IPS-18c (cell line): Measurements from ENCODE around the gene PDLIM1.
A peak's percentile ranks its signal among the peaks of the same experiment; 100 is the strongest.
"Not testable (repeated sequence)": the region's sequence is repeated elsewhere in the genome, so short reads cannot be mapped to it uniquely, and the experiment has no call there.

ENCODE experiments used
- H3K4me3 ChIP-seq: 2 replicates; pipeline ENCODE4 v1.7.0; 2013; ENCODE audit warnings: low read depth, mild to moderate bottlenecking, low read length, moderate library complexity; ENCODE audit not compliant: insufficient read depth
- H3K9me3 ChIP-seq: one replicate; pipeline ENCODE4 v1.6.1; 2013; ENCODE audit warnings: mild to moderate bottlenecking, low read length, moderate library complexity; ENCODE audit not compliant: control insufficient read depth, insufficient read depth

PDLIM1 gene

DNA sequence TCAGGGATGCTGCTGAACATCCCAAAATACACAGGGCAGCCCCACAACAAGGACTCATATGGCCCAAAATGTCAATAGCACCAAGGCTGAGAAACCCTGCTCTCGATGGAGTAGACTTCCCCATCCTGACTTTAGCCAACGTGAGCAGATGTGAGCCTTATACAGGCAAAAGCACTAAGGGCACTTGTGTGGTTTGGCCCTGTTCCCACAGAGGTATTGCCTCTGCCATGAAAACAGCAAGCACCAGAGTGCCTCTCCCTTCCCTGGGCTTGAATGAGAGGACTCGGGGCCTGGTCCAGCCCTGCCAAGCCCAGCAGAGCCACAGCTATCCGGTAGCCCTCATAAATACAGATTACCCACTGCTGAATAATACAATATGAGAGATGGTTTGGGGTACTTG, 49.3 kb downstream of the PDLIM1 start:
- no peaks in the 10 kb centered on the region for H3K9me3 ChIP-seq
- H3K4me3 ChIP-seq = no peak overlapping the region

DNA sequence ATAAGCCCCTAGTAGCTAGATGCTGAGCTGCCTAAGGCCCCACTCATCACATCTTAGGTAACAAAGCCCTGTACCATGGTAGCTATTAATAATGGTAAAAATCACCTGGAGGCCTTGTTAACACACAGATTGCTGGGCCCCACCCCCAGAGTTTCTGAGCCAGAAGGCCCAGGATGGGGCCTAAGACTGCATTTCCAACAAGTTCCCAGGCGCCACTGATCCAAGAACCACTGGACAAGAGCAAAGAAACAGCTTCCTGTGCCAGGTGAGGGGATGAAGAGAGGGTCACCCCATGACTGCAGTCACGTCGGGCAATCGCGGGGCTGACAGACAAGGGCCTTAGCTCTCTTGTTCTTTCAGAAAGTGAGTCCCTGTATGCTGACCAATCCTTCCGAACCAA, 50.0 kb downstream of the PDLIM1 start:
- Histone ChIP-seq H3K4me3 (no peak overlapping the region), H3K9me3 (no peaks in the 10 kb centered on the region)

DNA sequence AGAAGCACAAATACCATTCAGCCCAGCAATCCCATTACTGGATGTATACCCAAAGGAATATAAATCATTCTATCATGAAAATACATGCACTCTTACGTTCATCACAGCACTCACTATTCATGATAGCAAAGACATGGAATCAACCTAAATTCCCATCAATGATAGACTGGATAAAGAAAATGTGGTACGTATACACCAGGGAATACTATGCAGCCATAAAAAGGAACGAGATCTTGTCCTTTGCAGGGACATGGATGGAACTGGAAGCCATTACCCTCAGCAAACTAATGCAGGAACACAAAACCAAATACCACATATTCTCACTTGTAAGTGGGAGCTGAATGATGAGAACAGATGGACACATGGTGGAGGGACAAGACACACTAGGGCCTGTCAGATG, 50.7 kb downstream of the PDLIM1 start:
- not testable (repeated sequence) for H3K4me3 ChIP-seq, H3K9me3 ChIP-seq

GRCh38 chr10:95237376-95238170, 53.2 kb downstream of the PDLIM1 start:
- H3K4me3 ChIP-seq = no peak overlapping the region
- no peaks in the 10 kb centered on the region for H3K9me3 ChIP-seq

- H3K4me3 ChIP-seq = no peak overlapping the region
- H3K9me3 ChIP-seq = no peaks in the 10 kb centered on the region
These were observed 54.5 kb downstream of the PDLIM1 start for GRCh38 chr10:95236068-95236903.

DNA sequence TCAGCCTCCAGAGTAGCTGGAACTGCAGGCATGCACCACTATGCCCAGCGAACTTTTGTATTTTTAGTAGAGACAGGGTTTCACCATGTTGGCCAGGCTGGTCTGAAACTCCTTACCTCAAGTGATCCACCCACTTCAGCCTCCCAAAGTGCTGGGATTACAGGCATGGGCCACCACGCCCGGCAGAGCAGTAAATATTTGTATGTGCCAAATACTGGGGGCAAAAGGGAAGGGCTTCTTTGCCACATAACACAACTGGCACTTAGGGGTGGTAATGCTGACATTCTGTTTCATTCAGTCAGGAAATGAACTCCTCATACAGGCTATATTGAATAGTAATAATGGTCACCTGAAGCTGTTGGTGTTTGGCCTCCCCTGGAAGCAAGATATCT, 55.1 kb downstream of the PDLIM1 start:
- Histone ChIP-seq H3K9me3 (no peaks in the 10 kb centered on the region), H3K4me3 (no peak overlapping the region)

GRCh38 chr10:95234951-95235350, 55.9 kb downstream of the PDLIM1 start:
- no peak overlapping the region for H3K4me3 ChIP-seq
- H3K9me3 ChIP-seq = no peaks in the 10 kb centered on the region

DNA sequence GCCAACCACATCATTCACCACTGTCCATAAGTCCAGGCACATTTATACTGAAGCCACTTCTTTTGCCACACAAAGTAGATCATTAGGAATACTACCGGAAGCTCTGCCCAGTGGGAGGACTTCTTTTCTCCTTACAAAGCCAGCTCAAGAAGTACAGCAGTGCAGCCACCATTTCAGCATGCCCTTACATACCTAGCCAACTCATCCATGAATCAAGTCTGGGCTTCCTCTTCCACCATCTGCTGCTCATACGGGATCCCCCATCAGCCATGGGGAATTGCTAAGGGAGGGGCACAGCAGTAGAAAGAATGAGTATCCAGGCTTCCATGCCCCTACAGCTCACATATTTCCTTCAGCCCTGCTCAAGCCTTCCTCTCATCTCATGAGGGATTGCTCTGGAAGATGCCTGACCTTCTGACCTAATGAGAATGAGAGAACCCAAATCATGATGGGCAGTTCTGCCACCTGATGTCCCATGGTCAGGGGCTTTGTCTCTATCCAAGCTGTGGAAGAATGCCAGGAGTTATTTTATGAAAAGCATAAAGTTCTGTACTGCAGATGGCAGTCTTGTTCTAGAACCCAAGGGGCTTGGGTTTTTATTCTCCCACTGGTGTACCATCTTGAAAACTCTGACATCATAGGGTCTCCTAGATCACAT, 57.3 kb downstream of the PDLIM1 start:
- Histone ChIP-seq H3K9me3 (no peaks in the 10 kb centered on the region), H3K4me3 (no peak overlapping the region)

DNA sequence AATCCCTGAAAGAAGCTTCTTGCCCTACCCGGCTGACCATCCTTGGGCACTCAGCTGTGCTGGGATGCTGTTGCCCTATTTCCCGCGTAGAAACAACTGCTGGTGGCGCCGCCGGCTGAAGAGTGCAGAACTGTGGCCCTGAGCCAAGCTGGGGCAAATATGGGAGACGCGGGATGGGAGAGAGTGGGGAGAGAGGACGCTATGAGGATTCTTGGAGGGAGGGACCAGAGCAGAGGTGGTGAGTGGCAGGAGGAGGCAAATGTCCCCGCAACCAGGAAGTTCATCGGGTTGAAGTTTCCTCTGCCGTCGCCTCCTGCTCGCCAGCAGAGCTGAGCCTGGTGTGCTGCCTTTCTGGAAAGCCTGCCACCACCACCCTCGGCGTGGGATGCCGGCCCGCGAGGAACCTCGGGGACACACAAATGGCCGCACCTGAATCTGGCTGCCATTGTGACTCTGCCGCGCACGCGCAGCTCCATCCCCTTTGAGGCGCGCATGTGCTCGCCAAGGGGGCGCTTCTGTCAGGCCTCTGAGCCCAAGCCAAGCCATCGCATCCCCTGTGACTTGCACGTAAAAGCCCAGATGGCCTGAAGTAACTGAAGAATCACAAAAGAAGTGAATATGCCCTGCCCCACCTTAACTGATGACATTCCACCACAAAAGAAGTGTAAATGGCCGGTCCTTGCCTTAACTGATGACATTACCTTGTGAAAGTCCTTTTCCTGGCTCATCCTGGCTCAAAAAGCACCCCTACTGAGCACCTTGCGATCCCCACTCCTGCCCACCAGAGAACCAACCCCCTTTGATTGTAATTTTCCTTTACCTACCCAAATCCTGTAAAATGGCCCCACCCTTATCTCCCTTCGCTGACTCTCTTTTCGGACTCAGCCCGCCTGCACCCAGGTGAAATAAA, 59.9 kb downstream of the PDLIM1 start:
- H3K9me3 ChIP-seq = not testable (repeated sequence)
- H3K4me3 ChIP-seq = peak overlapping the region; percentile 62

DNA sequence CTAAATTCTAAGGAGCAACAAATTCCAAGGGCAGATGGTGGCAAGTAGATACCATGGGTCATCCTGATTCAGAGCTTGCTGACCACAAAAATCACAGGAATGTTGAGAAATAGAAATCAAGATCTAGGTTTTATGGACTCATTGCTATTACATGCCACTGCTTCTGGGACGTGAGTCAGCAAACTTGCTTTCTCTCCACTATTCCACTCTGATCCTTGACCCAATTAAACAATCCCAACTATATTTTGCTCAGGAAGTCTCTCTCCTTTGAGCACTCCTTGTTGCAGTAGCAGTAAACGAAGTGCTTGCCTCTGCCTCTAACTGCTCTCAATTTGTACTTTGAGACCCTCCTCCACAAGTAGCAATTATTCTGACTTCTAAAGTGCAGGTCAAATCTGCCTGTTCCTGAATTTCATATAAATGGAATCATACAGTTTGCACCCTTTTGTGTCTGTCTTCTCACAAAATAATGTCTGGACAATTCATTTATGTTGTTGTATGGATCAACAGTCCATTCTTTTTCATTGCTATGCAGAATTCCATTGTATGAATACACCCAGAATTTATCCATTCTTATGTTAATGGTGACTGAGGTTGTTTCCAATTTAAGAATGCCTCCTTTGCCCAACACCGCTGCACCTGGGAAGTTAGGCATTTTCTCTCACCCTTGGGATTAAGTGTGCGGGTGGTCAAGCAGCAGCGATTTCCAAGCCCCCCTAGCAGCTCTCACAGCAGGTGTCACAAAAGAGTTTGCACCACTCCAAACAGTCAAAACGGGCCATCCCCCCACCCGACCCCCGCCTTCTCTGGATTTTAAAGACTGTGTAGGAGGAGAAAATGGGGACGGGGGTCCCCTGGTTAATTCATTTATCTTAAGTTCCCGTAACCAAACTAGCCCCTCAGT, 60.8 kb downstream of the PDLIM1 start:
- Histone ChIP-seq H3K4me3 (peak overlapping the region; percentile 62), H3K9me3 (no peaks in the 10 kb centered on the region)

- peak overlapping the region; percentile 22; the same call in 1 of the 2 replicates for H3K4me3 ChIP-seq
- H3K9me3 ChIP-seq = not testable (repeated sequence)
These were observed 61.7 kb downstream of the PDLIM1 start for GRCh38 chr10:95228934-95229723.

- Histone ChIP-seq H3K4me3 (no peak overlapping the region), H3K9me3 (no peaks in the 10 kb centered on the region)
These were observed 65.7 kb downstream of the PDLIM1 start for GRCh38 chr10:95225136-95225535.

GRCh38 chr10:95221124-95221523, 69.7 kb downstream of the PDLIM1 start:
- H3K9me3 ChIP-seq = no peaks in the 10 kb centered on the region

GRCh38 chr10:95220539-95220938, 70.3 kb downstream of the PDLIM1 start:
- no peak overlapping the region for H3K4me3 ChIP-seq
- no peaks in the 10 kb centered on the region for H3K9me3 ChIP-seq

More at GRCh38 chr10:95221124-95221523, 69.7 kb downstream of the PDLIM1 start:
- no peak overlapping the region for H3K4me3 ChIP-seq

DNA sequence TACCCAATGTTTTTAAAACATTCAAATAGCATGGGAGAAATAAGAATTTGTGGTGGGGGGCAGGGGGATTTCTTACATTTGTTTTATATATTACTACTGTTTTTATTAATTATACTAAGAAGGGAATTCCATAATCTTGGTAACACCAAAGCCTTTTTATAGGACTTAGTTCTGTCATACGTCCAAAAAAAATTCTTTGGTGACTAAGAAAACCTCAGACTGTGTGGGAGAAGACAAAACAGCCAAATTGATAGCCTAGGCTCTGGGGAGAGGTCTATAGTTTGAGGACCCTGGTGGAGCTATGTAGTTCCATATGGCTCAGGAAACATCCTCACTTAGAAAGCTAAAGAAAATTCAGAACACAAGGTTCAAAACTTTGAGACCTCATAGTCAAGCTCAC, 73.3 kb downstream of the PDLIM1 start:
- Histone ChIP-seq H3K9me3 (no peaks in the 10 kb centered on the region), H3K4me3 (no peak overlapping the region)
